WTC11 (cell line): ENCODE measurements around the gene NT5C3B. TPM values are rescaled to one million over a fixed set of nuclear protein-coding genes. Genes with fewer than 3 reads are reported as not detected.

Experiments used
- ATAC-seq: fragments of 200-7000 bp; cut with Tn5 transposase; 2 replicates; pipeline ENCODE4 v1.10.0; 2021; ENCODE audit warnings: mild to moderate bottlenecking, moderate library complexity
- CTCF ChIA-PET: fragments of 300-600 bp; sonication (Branson Sonifier 250); formaldehyde crosslinking; loops from one replicate; lab custom pipeline; 2021; ENCODE audit warnings: antibody characterized with exemption; lab: Charles Lee
- POLR2A ChIA-PET: fragments of 350-600 bp; sonication (Branson Sonifier 250); formaldehyde crosslinking; loops from one replicate; lab custom pipeline; 2021; ENCODE audit warnings: antibody characterized with exemption; lab: Charles Lee
- DNase-seq: peaks from one replicate; pipeline ENCODE4 v3.0.0; 2021; ENCODE audit warnings: low spot score
- H3K27ac Mint-ChIP-seq: 2 replicates; pipeline ENCODE4 v1.8.0; 2021; ENCODE audit warnings: mixed read lengths
- H3K27me3 Mint-ChIP-seq: 2 replicates; pipeline ENCODE4 v1.8.0; 2021; ENCODE audit warnings: low read depth, mild to moderate bottlenecking, moderate library complexity, mixed read lengths
- H3K36me3 Mint-ChIP-seq: 2 replicates; pipeline ENCODE4 v1.8.0; 2021; ENCODE audit warnings: mixed read lengths
- H3K4me1 Mint-ChIP-seq: 2 replicates; pipeline ENCODE4 v1.8.0; 2022; ENCODE audit warnings: mixed read lengths
- H3K4me3 Mint-ChIP-seq: 2 replicates; pipeline ENCODE4 v1.8.0; 2021; ENCODE audit warnings: mild to moderate bottlenecking, moderate library complexity, mixed read lengths
- H3K9me3 Mint-ChIP-seq: 2 replicates; pipeline ENCODE4 v1.8.0; 2021; ENCODE audit warnings: mixed read lengths
- CBFB ChIP-seq: sonication (generic); formaldehyde crosslinking; IDR thresholded peaks from 2 replicates; pipeline ENCODE4 v1.8.1; 2022; ENCODE audit warnings: mild to moderate bottlenecking, low read depth, missing genetic modification reagents
- IRF2 ChIP-seq: sonication (generic); formaldehyde crosslinking; IDR thresholded peaks from 2 replicates; pipeline ENCODE4 v1.8.0; 2022; ENCODE audit warnings: low read depth, missing genetic modification reagents, borderline replicate concordance
- NR1H2 ChIP-seq: sonication (generic); formaldehyde crosslinking; IDR thresholded peaks from 2 replicates; pipeline ENCODE4 v1.9.0; 2021; ENCODE audit warnings: mild to moderate bottlenecking, moderate library complexity, missing genetic modification reagents
- OVOL2 ChIP-seq: fragments of 250-450 bp; sonication (Bioruptor Pico); IDR thresholded peaks from 2 replicates; pipeline ENCODE4 v1.9.0; 2021; ENCODE audit warnings: mild to moderate bottlenecking, borderline replicate concordance
- TEAD1 ChIP-seq: sonication (generic); formaldehyde crosslinking; IDR thresholded peaks from 2 replicates; pipeline ENCODE4 v1.8.0; 2022; ENCODE audit warnings: mild to moderate bottlenecking, missing genetic modification reagents
- TEAD4 ChIP-seq: sonication (generic); formaldehyde crosslinking; IDR thresholded peaks from 2 replicates; pipeline ENCODE4 v1.8.0; 2022; ENCODE audit warnings: mild to moderate bottlenecking, missing genetic modification reagents
- TP53 ChIP-seq: sonication (generic); formaldehyde crosslinking; IDR thresholded peaks from 2 replicates; pipeline ENCODE4 v1.8.1; 2023; ENCODE audit warnings: mild to moderate bottlenecking, missing genetic modification reagents
- ZNF263 ChIP-seq: sonication (generic); formaldehyde crosslinking; IDR thresholded peaks from 2 replicates; pipeline ENCODE4 v1.8.1; 2022; ENCODE audit warnings: low read depth, mild to moderate bottlenecking, moderate library complexity, missing genetic modification reagents
- ZNF396 ChIP-seq: fragments of 250-450 bp; sonication (Bioruptor Pico); IDR thresholded peaks from 2 replicates; pipeline ENCODE4 v1.8.0; 2021; ENCODE audit warnings: mild to moderate bottlenecking, moderate library complexity, borderline replicate concordance
- total RNA-seq: library from RNA; stranded (reverse); gene quantifications from 3 replicates; pipeline ENCODE4 v1.2.3, GENCODE V29; 2021
- TF ChIP-seq, protein P1 (sequence below): sonication (generic); formaldehyde crosslinking; IDR thresholded peaks from 2 replicates; pipeline ENCODE4 v1.8.0; 2023; ENCODE audit warnings: missing genetic modification reagents, mild to moderate bottlenecking, borderline replicate concordance
- TF ChIP-seq, protein P2 (sequence below): fragments of 200-600 bp; IDR thresholded peaks from 2 replicates; pipeline ENCODE4 v1.8.0; 2022; ENCODE audit warnings: antibody characterized with exemption
- TF ChIP-seq, protein P3 (sequence below): fragments of 250-450 bp; sonication (Bioruptor Pico); IDR thresholded peaks from 2 replicates; pipeline ENCODE4 v1.8.0; 2021; ENCODE audit warnings: mild to moderate bottlenecking
- TF ChIP-seq, protein P4 (sequence below): sonication (generic); formaldehyde crosslinking; conservative IDR thresholded peaks from 2 replicates; pipeline ENCODE4 v1.8.1; 2023; ENCODE audit warnings: mild to moderate bottlenecking, low read depth, missing genetic modification reagents, moderate library complexity
- TF ChIP-seq, protein P5 (sequence below): sonication (generic); formaldehyde crosslinking; conservative IDR thresholded peaks from 2 replicates; pipeline ENCODE4 v1.8.1; 2022; ENCODE audit warnings: mild to moderate bottlenecking, missing genetic modification reagents

The NT5C3B gene
- total RNA-seq, 1 experiment from 2014 or later: 58.1 TPM

DNA sequence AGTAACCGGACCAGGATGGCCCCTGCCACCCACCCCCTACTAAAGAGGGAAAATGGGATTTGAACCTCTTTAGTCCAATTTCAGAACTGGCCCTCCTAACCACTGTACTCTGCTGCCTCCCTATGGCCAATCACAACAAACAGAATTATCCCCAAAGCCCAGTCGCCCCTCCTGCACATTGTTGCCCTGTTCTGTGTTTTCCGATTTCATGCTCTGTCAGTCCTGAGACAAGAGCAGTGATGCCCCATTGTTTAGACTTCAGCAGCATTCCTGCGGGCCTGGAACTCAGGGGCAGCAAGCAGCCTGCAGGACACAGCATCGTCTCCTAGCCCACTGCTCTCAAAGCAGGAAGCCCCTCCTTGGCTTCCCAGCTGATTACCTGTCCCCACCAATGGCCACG is 49.7 kb upstream of the NT5C3B start (continued):
- TF ChIP-seq, protein P1, sequence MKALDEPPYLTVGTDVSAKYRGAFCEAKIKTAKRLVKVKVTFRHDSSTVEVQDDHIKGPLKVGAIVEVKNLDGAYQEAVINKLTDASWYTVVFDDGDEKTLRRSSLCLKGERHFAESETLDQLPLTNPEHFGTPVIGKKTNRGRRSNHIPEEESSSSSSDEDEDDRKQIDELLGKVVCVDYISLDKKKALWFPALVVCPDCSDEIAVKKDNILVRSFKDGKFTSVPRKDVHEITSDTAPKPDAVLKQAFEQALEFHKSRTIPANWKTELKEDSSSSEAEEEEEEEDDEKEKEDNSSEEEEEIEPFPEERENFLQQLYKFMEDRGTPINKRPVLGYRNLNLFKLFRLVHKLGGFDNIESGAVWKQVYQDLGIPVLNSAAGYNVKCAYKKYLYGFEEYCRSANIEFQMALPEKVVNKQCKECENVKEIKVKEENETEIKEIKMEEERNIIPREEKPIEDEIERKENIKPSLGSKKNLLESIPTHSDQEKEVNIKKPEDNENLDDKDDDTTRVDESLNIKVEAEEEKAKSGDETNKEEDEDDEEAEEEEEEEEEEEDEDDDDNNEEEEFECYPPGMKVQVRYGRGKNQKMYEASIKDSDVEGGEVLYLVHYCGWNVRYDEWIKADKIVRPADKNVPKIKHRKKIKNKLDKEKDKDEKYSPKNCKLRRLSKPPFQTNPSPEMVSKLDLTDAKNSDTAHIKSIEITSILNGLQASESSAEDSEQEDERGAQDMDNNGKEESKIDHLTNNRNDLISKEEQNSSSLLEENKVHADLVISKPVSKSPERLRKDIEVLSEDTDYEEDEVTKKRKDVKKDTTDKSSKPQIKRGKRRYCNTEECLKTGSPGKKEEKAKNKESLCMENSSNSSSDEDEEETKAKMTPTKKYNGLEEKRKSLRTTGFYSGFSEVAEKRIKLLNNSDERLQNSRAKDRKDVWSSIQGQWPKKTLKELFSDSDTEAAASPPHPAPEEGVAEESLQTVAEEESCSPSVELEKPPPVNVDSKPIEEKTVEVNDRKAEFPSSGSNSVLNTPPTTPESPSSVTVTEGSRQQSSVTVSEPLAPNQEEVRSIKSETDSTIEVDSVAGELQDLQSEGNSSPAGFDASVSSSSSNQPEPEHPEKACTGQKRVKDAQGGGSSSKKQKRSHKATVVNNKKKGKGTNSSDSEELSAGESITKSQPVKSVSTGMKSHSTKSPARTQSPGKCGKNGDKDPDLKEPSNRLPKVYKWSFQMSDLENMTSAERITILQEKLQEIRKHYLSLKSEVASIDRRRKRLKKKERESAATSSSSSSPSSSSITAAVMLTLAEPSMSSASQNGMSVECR (CRISPR knock-in tag): no peak
- TF ChIP-seq ZNF263 (CRISPR knock-in tag): no peak
- TF ChIP-seq, protein P2, sequence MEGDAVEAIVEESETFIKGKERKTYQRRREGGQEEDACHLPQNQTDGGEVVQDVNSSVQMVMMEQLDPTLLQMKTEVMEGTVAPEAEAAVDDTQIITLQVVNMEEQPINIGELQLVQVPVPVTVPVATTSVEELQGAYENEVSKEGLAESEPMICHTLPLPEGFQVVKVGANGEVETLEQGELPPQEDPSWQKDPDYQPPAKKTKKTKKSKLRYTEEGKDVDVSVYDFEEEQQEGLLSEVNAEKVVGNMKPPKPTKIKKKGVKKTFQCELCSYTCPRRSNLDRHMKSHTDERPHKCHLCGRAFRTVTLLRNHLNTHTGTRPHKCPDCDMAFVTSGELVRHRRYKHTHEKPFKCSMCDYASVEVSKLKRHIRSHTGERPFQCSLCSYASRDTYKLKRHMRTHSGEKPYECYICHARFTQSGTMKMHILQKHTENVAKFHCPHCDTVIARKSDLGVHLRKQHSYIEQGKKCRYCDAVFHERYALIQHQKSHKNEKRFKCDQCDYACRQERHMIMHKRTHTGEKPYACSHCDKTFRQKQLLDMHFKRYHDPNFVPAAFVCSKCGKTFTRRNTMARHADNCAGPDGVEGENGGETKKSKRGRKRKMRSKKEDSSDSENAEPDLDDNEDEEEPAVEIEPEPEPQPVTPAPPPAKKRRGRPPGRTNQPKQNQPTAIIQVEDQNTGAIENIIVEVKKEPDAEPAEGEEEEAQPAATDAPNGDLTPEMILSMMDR: no peak
- TF ChIP-seq TP53 (CRISPR knock-in tag): no peak
- TF ChIP-seq CBFB (CRISPR knock-in tag): no peak
- TF ChIP-seq TEAD4 (CRISPR knock-in tag): no peak

DNA sequence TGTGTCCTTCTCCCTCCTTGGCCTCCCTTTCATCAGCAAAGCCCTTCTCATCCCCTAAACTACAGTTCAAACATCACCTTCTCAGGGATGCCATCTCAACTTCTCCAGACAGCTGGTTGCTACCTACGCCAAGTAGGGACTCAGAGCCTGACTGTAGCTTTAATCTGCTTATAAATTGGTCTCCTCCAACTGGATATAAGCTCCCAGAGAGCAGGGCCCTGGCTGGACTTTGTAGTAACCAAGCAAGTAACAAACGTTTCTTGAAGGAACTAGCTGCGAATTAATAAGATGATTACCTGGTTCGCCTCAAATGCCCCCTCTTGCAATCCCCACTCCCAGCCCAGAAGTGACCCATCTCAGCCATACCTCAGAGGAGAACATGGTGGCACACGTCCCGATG is 46.7 kb upstream of the NT5C3B start:
- POLR2A ChIA-PET: interaction anchor here (1.1 kb wide), 1 partner anchor 18 kb away, joined by 3 read pairs; the partner anchor contains the start of gene KLHL11

More for the DNA sequence above, 46.7 kb upstream of the NT5C3B start:
- Mint-ChIP-seq H3K27me3 (no peaks in the 10 kb centered on the region), H3K9me3 (peaks cover 7% of the 10 kb centered on the region; the same call in 1 of the 2 replicates), H3K27ac (peak overlapping the region; percentile 20), H3K36me3 (peaks cover 81% of the 10 kb centered on the region), H3K4me1 (no peaks in the 10 kb centered on the region), H3K4me3 (no peak overlapping the region)
- ATAC-seq (no peak), DNase-seq (no peak)
- CTCF ChIA-PET: interaction anchor here (1.3 to 1.7 kb wide), 2 partner anchors 72 to 145 kb away, joined by 3 to 7 read pairs; no protein-coding TSS in a partner anchor
- TF ChIP-seq OVOL2 (CRISPR knock-in tag): no peak
- no peak for TF ChIP-seq NR1H2 (CRISPR knock-in tag)
- TF ChIP-seq, protein P3, sequence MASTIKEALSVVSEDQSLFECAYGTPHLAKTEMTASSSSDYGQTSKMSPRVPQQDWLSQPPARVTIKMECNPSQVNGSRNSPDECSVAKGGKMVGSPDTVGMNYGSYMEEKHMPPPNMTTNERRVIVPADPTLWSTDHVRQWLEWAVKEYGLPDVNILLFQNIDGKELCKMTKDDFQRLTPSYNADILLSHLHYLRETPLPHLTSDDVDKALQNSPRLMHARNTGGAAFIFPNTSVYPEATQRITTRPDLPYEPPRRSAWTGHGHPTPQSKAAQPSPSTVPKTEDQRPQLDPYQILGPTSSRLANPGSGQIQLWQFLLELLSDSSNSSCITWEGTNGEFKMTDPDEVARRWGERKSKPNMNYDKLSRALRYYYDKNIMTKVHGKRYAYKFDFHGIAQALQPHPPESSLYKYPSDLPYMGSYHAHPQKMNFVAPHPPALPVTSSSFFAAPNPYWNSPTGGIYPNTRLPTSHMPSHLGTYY (CRISPR knock-in tag): no peak
- TF ChIP-seq TEAD1 (CRISPR knock-in tag): no peak
- TF ChIP-seq ZNF396: no peak
- TF ChIP-seq, protein P4, sequence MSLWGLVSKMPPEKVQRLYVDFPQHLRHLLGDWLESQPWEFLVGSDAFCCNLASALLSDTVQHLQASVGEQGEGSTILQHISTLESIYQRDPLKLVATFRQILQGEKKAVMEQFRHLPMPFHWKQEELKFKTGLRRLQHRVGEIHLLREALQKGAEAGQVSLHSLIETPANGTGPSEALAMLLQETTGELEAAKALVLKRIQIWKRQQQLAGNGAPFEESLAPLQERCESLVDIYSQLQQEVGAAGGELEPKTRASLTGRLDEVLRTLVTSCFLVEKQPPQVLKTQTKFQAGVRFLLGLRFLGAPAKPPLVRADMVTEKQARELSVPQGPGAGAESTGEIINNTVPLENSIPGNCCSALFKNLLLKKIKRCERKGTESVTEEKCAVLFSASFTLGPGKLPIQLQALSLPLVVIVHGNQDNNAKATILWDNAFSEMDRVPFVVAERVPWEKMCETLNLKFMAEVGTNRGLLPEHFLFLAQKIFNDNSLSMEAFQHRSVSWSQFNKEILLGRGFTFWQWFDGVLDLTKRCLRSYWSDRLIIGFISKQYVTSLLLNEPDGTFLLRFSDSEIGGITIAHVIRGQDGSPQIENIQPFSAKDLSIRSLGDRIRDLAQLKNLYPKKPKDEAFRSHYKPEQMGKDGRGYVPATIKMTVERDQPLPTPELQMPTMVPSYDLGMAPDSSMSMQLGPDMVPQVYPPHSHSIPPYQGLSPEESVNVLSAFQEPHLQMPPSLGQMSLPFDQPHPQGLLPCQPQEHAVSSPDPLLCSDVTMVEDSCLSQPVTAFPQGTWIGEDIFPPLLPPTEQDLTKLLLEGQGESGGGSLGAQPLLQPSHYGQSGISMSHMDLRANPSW (CRISPR knock-in tag): no peak
- no peak for TF ChIP-seq IRF2
- TF ChIP-seq, protein P5, sequence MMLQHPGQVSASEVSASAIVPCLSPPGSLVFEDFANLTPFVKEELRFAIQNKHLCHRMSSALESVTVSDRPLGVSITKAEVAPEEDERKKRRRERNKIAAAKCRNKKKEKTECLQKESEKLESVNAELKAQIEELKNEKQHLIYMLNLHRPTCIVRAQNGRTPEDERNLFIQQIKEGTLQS (CRISPR knock-in tag): no peak
